OCI-LY1 (cell line): ENCODE results near the gene PITPNM3.

Experiments
- H2AFZ ChIP-seq: fragments of 200-600 bp; sonication (generic), shearing (Covaris generic); 2 replicates; pipeline ENCODE4 v1.6.0; 2014; ENCODE audit warnings: antibody characterized with exemption, mild to moderate bottlenecking, low read length
- H3F3A ChIP-seq: fragments of 200-600 bp; sonication (generic), shearing (Covaris generic); 2 replicates; pipeline ENCODE4 v1.6.0; 2014; ENCODE audit warnings: mild to moderate bottlenecking, antibody characterized with exemption, low read length, moderate library complexity; ENCODE audit not compliant: insufficient read depth
- H3K27ac ChIP-seq: fragments of 200-600 bp; sonication (generic); 2 replicates; pipeline ENCODE4 v1.5.1; 2014; ENCODE audit warnings: low read length, mixed run types, mild to moderate bottlenecking, low read depth; ENCODE audit not compliant: poor library complexity, severe bottlenecking
- H3K27me3 ChIP-seq: fragments of 200-600 bp; sonication (generic); 2 replicates; pipeline ENCODE4 v1.6.0; 2014; ENCODE audit warnings: antibody characterized with exemption, mild to moderate bottlenecking, low read length, moderate library complexity; ENCODE audit not compliant: insufficient read depth
- H3K36me3 ChIP-seq: fragments of 200-600 bp; sonication (generic); 2 replicates; pipeline ENCODE4 v1.6.1; 2014; ENCODE audit warnings: mild to moderate bottlenecking, antibody characterized with exemption, low read length, moderate library complexity, mixed read lengths; ENCODE audit not compliant: insufficient read depth
- H3K4me1 ChIP-seq: fragments of 200-600 bp; sonication (generic); 2 replicates; pipeline ENCODE4 v1.5.1; 2014; ENCODE audit warnings: mild to moderate bottlenecking, low read length, moderate library complexity; ENCODE audit not compliant: insufficient read depth, severe bottlenecking
- H3K4me2 ChIP-seq: fragments of 200-600 bp; sonication (generic), shearing (Covaris generic); 2 replicates; pipeline ENCODE4 v1.6.1; 2014; ENCODE audit warnings: low read length
- H3K4me3 ChIP-seq: fragments of 200-600 bp; sonication (generic); 2 replicates; pipeline ENCODE4 v1.5.1; 2014; ENCODE audit warnings: low read length, low read depth, mild to moderate bottlenecking, mixed read lengths; ENCODE audit not compliant: poor library complexity, severe bottlenecking
- H3K79me2 ChIP-seq: fragments of 200-600 bp; shearing (Covaris generic); 2 replicates; pipeline ENCODE4 v1.6.1; 2016; ENCODE audit warnings: mixed run types, low read length, mixed read lengths; ENCODE audit not compliant: insufficient read depth
- H3K9ac ChIP-seq: fragments of 200-600 bp; sonication (generic), shearing (Covaris generic); 2 replicates; pipeline ENCODE4 v1.6.1; 2014; ENCODE audit warnings: mild to moderate bottlenecking, low read length, mixed read lengths
- H3K9me2 ChIP-seq: fragments of 200-600 bp; sonication (generic), shearing (Covaris generic); 2 replicates; pipeline ENCODE4 v1.6.1; 2014; ENCODE audit warnings: low read depth, mild to moderate bottlenecking, low read length, mixed read lengths
- H3K9me3 ChIP-seq: fragments of 200-600 bp; shearing (Covaris generic); 2 replicates; pipeline ENCODE4 v1.6.1; 2014; ENCODE audit warnings: low read length, mixed read lengths
- H4K20me1 ChIP-seq: fragments of 200-600 bp; sonication (generic), shearing (Covaris generic); 2 replicates; pipeline ENCODE4 v1.6.0; 2016; ENCODE audit warnings: mild to moderate bottlenecking, low read length; ENCODE audit not compliant: insufficient read depth
- CTCF ChIP-seq: fragments of 200-600 bp; sonication (generic), shearing (Covaris generic); IDR thresholded peaks from 2 replicates; pipeline ENCODE4 v1.5.1; 2017; ENCODE audit warnings: mild to moderate bottlenecking, antibody characterized with exemption, low read length, moderate library complexity, mixed read lengths
- EZH2 ChIP-seq: fragments of 200-600 bp; sonication (generic), shearing (Covaris generic); IDR thresholded peaks from 2 replicates; pipeline ENCODE4 v1.8.0; 2017; ENCODE audit warnings: borderline replicate concordance, mixed run types, mild to moderate bottlenecking, antibody characterized with exemption, low read length, moderate library complexity, mixed read lengths

The PITPNM3 gene

GRCh38 chr17:6443692-6444570 lies 112.4 kb downstream of the PITPNM3 start, which contains the start of gene PIMREG:
PIMREG (plus strand) TSS chr17:6444455; CDS start chr17:6445111, 656 bp downstream.
- no peaks in the 10 kb centered on the region for H3F3A ChIP-seq
- no peaks in the 10 kb centered on the region for H3K79me2 ChIP-seq
- H3K27ac ChIP-seq: no peak within 1 kb of the TSS
- H3K9me2 ChIP-seq: no peaks in the 10 kb centered on the region
- H3K4me2 ChIP-seq: no peak within 1 kb of the TSS
- no peaks in the 10 kb centered on the region for H3K36me3 ChIP-seq
- no peaks in the 10 kb centered on the region for H4K20me1 ChIP-seq
- H3K27me3 ChIP-seq: peaks cover 9% of the 10 kb centered on the region; the same call in 1 of the 2 replicates
- H3K9me3 ChIP-seq: no peaks in the 10 kb centered on the region
- TF ChIP-seq CTCF: no peak
- no peak for TF ChIP-seq EZH2
- H2AFZ ChIP-seq: no peak within 1 kb of the TSS
- H3K9ac ChIP-seq: no peak within 1 kb of the TSS
- H3K4me1 ChIP-seq: no peaks in the 10 kb centered on the region
- no peak within 1 kb of the TSS for H3K4me3 ChIP-seq

DNA sequence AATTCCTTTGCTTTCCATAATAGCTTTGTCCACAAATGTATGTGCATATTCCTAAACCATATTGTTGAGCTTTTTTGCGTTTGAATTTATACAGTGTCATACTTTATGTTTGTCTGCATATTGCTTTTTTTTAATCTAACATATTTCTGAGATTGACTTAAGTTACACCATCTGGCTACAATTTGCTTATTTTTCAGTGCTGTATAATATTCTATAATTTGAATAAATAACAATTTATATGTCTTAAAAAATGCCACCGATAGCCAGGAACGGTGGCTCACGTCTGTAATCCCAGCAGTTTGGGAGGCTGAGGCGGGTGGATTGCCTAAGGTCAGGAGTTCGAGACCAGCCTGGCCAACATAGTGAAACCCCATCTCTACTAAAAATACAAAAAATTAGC lies 113.6 kb downstream of the PITPNM3 start:
- H3K9ac ChIP-seq: no peak overlapping the region
- no peaks in the 10 kb centered on the region for H3K9me2 ChIP-seq
- no peaks in the 10 kb centered on the region for H3K4me1 ChIP-seq
- no peak overlapping the region for H3K27ac ChIP-seq
- H4K20me1 ChIP-seq: no peaks in the 10 kb centered on the region
- H3K4me2 ChIP-seq: no peak overlapping the region
- no peaks in the 10 kb centered on the region for H3F3A ChIP-seq
- H3K27me3 ChIP-seq: peaks cover 7% of the 10 kb centered on the region; the same call in 1 of the 2 replicates
- no peak overlapping the region for H3K4me3 ChIP-seq
- no peaks in the 10 kb centered on the region for H3K9me3 ChIP-seq
- no peaks in the 10 kb centered on the region for H3K36me3 ChIP-seq
- no peaks in the 10 kb centered on the region for H3K79me2 ChIP-seq
- no peak overlapping the region for H2AFZ ChIP-seq
- TF ChIP-seq CTCF: no peak
- TF ChIP-seq EZH2: no peak

- no peaks in the 10 kb centered on the region for H3K9me3 ChIP-seq
- no peaks in the 10 kb centered on the region for H3K79me2 ChIP-seq
- no peak overlapping the region for H3K9ac ChIP-seq
- no peaks in the 10 kb centered on the region for H3K4me1 ChIP-seq
- no peaks in the 10 kb centered on the region for H3K9me2 ChIP-seq
- no peak for TF ChIP-seq CTCF
- TF ChIP-seq EZH2: no peak
- no peak overlapping the region for H2AFZ ChIP-seq
- H3K4me2 ChIP-seq: no peak overlapping the region
- H3K36me3 ChIP-seq: no peaks in the 10 kb centered on the region
- H3K4me3 ChIP-seq: no peak overlapping the region
- H3K27me3 ChIP-seq: no peaks in the 10 kb centered on the region
- no peaks in the 10 kb centered on the region for H3F3A ChIP-seq
- no peaks in the 10 kb centered on the region for H4K20me1 ChIP-seq
- H3K27ac ChIP-seq: no peak overlapping the region
Measured at GRCh38 chr17:6439951-6440350, 116.4 kb downstream of the PITPNM3 start.
